HG02798 (cell line): ENCODE measurements around the gene ELFN1.

Source experiments
- ATAC-seq: cut with Tn5 transposase; IDR thresholded peaks from one replicate; pipeline ENCODE4 v1.9.1; 2021; ENCODE audit warnings: mild to moderate bottlenecking; ENCODE audit not compliant: unreplicated experiment, poor library complexity

The ELFN1 gene

GRCh38 chr7:1692515-1693418, 22.7 kb downstream of the ELFN1 start:
- no peak for ATAC-seq

- no peak for ATAC-seq
Observed at GRCh38 chr7:1693419-1693990, 23.4 kb downstream of the ELFN1 start.

GRCh38 chr7:1693991-1694524, 24.0 kb downstream of the ELFN1 start:
- ATAC-seq = no peak

- ATAC-seq = no peak
Observed at GRCh38 chr7:1694611-1695511, 24.8 kb downstream of the ELFN1 start.

GRCh38 chr7:1695800-1696454, 25.9 kb downstream of the ELFN1 start:
- ATAC-seq = no peak

- ATAC-seq = no peak
Observed at GRCh38 chr7:1696671-1697498, 26.8 kb downstream of the ELFN1 start.

GRCh38 chr7:1697499-1698125, 27.5 kb downstream of the ELFN1 start:
- ATAC-seq = no peak

- ATAC-seq = no peak
Observed at GRCh38 chr7:1698201-1698600, 28.1 kb downstream of the ELFN1 start.

- ATAC-seq = no peak
Observed at GRCh38 chr7:1698951-1699350, 28.9 kb downstream of the ELFN1 start.

- no peak for ATAC-seq
Observed at GRCh38 chr7:1700086-1700485, 30.0 kb downstream of the ELFN1 start.

GRCh38 chr7:1700536-1701333, 30.7 kb downstream of the ELFN1 start:
- no peak for ATAC-seq

GRCh38 chr7:1702652-1703051, 32.6 kb downstream of the ELFN1 start:
- no peak for ATAC-seq

GRCh38 chr7:1703441-1703840, 33.4 kb downstream of the ELFN1 start:
- ATAC-seq = no peak

GRCh38 chr7:1703871-1704810, 34.1 kb downstream of the ELFN1 start:
- no peak for ATAC-seq

GRCh38 chr7:1704811-1705738, 35.0 kb downstream of the ELFN1 start:
- ATAC-seq = no peak

GRCh38 chr7:1705856-1706255, 35.8 kb downstream of the ELFN1 start:
- ATAC-seq = no peak
